ENCODE results near the gene GSTA3.
"Not testable (repeated sequence)": the region's sequence is repeated elsewhere in the genome, so short reads cannot be mapped to it uniquely, and the experiment has no call there.

GSTA3 gene

DNA sequence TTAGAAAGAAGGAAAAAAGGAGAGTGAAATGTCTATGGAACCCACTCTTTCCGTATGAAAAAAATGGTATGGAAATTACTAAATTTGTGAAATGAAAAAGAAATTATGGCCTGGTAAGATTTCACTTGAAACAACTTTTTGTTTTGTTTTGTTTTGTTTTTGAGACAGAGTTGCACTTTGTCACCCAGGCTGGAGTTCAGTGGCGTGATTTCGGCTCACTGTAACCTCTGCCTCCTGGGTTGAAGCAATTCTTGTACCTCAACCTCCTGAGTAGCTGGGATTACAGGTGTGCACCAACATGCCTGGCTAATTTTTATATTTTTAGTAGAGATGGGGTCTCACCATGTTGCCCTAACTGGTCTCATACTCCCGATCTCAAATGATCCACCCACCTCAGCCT is 51.1 kb downstream of the GSTA3 start:
- DNase-seq (ENCODE audit: low read depth) = no peak

GRCh38 chr6:52856137-52856536 is 53.4 kb downstream of the GSTA3 start:
- DNase-seq (ENCODE audit: low read depth) = not testable (repeated sequence)

DNA sequence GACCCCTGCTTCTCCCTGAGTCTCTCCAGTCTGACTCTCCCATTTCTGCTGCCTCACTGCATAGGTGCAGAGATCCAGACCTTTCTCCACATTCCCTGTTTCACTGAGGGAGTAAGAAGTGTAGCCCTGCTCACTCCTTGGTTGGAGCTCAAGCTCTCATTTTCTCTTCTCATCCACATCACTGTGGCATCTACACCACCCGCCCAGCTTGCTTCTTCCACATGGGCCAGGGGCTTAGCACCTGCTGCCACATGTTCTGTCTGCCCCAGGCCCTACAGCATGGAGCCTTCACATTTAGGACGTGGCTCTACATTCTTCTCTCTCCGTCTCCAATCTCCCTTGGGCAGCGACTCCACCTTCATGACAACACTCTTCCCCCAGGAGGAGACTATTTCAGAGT is 60.4 kb downstream of the GSTA3 start:
- no peak for DNase-seq (ENCODE audit: low read depth)

Measured in HS-5 (cell line).